ENCODE results near the gene GLG1. TPM values are rescaled to one million over a fixed set of nuclear protein-coding genes. Genes with fewer than 3 reads are reported as not detected.

GLG1 gene
- total RNA-seq, 4 donors from 2014 or later, result 72.0 to 170 (median 105) TPM

GRCh38 chr16:74485916-74486315 lies 121.0 kb downstream of the GLG1 start:
- DNase-seq, result no peak
- no peak overlapping the region for H3K4me3 ChIP-seq
- no peaks in the 10 kb centered on the region for H3K27me3 ChIP-seq
- intact Hi-C loops (cut with DNase I; ENCODE audit: low total_unique reads), result no loop called here
- no peak for ATAC-seq
- no peak overlapping the region for H3K27ac ChIP-seq
- no peaks in the 10 kb centered on the region for H3K9me3 ChIP-seq
- peaks cover 0 to 62% of the 10 kb centered on the region in 2 donors for H3K36me3 ChIP-seq
- H3K4me1 ChIP-seq, result no peaks in the 10 kb centered on the region
- TF ChIP-seq CTCF (IDR thresholded peaks at IDR 0.05 in 4 of 5, conservative IDR thresholded peaks at IDR 0.05 in 1 of 5) (no peak), POLR2A (IDR thresholded peaks at IDR 0.05) (no peak)
- in situ Hi-C loops (cut with MboI; ENCODE audit: low sequenced_read_pairs in 4 of 4), result loop anchor here in 2 of 4 donors (10.0 to 25.0 kb wide), 2 partner anchors 126 to 139 kb away; partner anchors contain the start of gene GLG1 (in 1 of the 2)

GRCh38 chr16:74480150-74481029 lies 126.5 kb downstream of the GLG1 start:
- TF ChIP-seq CTCF (IDR thresholded peaks at IDR 0.05 in 4 of 5, conservative IDR thresholded peaks at IDR 0.05 in 1 of 5) (no peak), POLR2A (IDR thresholded peaks at IDR 0.05) (no peak)
- Histone ChIP-seq H3K27me3 (no peaks in the 10 kb centered on the region), H3K9me3 (no peaks in the 10 kb centered on the region), H3K4me1 (no peaks in the 10 kb centered on the region), H3K36me3 (peaks cover 0 to 63% of the 10 kb centered on the region in 2 donors), H3K4me3 (no peak overlapping the region), H3K27ac (peak overlapping the region in 3 of 4 donors; percentile 7 to 45 (median 36))
- DNase-seq (peak; percentile 5 to 32), ATAC-seq (peak in 1 of 2 donors; percentile 54)
- in situ Hi-C loops (cut with MboI; ENCODE audit: low sequenced_read_pairs in 4 of 4) (loop anchor here in 2 of 4 donors (10.0 to 25.0 kb wide), 2 partner anchors 132 to 144 kb away; partner anchors contain the start of gene GLG1 (in 1 of the 2)), intact Hi-C loops (cut with DNase I; ENCODE audit: low total_unique reads) (no loop called here)

GRCh38 chr16:74477226-74477625 lies 129.7 kb downstream of the GLG1 start:
- intact Hi-C loops (cut with DNase I; ENCODE audit: low total_unique reads) (no loop called here), in situ Hi-C loops (cut with MboI; ENCODE audit: low sequenced_read_pairs in 4 of 4) (loop anchor here in 1 of 4 donors (25.0 kb wide), 1 partner anchor 135 kb away; the partner anchor contains the start of gene GLG1)
- no peak for ATAC-seq
- Histone ChIP-seq H3K36me3 (peaks cover 0 to 69% of the 10 kb centered on the region in 2 donors), H3K4me1 (no peaks in the 10 kb centered on the region), H3K9me3 (no peaks in the 10 kb centered on the region), H3K27me3 (no peaks in the 10 kb centered on the region), H3K27ac (no peak overlapping the region), H3K4me3 (no peak overlapping the region)
- TF ChIP-seq POLR2A (IDR thresholded peaks at IDR 0.05), result no peak
- no peak for DNase-seq

- TF ChIP-seq CTCF (IDR thresholded peaks at IDR 0.05 in 4 of 5, conservative IDR thresholded peaks at IDR 0.05 in 1 of 5), result no peak
- no peak for TF ChIP-seq POLR2A (IDR thresholded peaks at IDR 0.05)
- H3K36me3 ChIP-seq, result peaks cover 0 to 86% of the 10 kb centered on the region in 2 donors
Observed at GRCh38 chr16:74474416-74474815, 132.5 kb downstream of the GLG1 start.

GRCh38 chr16:74472540-74472939 lies 134.4 kb downstream of the GLG1 start:
- intact Hi-C loops (cut with DNase I; ENCODE audit: low total_unique reads), result no loop called here

More at GRCh38 chr16:74474416-74474815, 132.5 kb downstream of the GLG1 start:
- H3K9me3 ChIP-seq, result no peaks in the 10 kb centered on the region
- DNase-seq, result no peak
- no peaks in the 10 kb centered on the region for H3K4me1 ChIP-seq
- ATAC-seq, result no peak
- H3K4me3 ChIP-seq, result no peak overlapping the region
- in situ Hi-C loops (cut with MboI; ENCODE audit: low sequenced_read_pairs in 4 of 4), result loop anchor here in 1 of 4 donors (25.0 kb wide), 1 partner anchor 112 kb away; no protein-coding TSS in a partner anchor
- no peaks in the 10 kb centered on the region for H3K27me3 ChIP-seq
- no peak overlapping the region for H3K27ac ChIP-seq
- intact Hi-C loops (cut with DNase I; ENCODE audit: low total_unique reads), result no loop called here

More at GRCh38 chr16:74472540-74472939, 134.4 kb downstream of the GLG1 start:
- Histone ChIP-seq H3K4me1 (no peaks in the 10 kb centered on the region), H3K27ac (no peak overlapping the region), H3K4me3 (no peak overlapping the region), H3K36me3 (peaks cover 0 to 92% of the 10 kb centered on the region in 2 donors), H3K27me3 (no peaks in the 10 kb centered on the region), H3K9me3 (no peaks in the 10 kb centered on the region)
- no peak for DNase-seq
- TF ChIP-seq CTCF (IDR thresholded peaks at IDR 0.05 in 4 of 5, conservative IDR thresholded peaks at IDR 0.05 in 1 of 5) (no peak), POLR2A (IDR thresholded peaks at IDR 0.05) (no peak)
- no peak for ATAC-seq
- in situ Hi-C loops (cut with MboI; ENCODE audit: low sequenced_read_pairs in 4 of 4), result loop anchor here in 1 of 4 donors (25.0 kb wide), 1 partner anchor 110 kb away; no protein-coding TSS in a partner anchor
